Ectodermal cell (in vitro differentiated cells): ENCODE data around the gene PROCA1.
A peak's percentile ranks its signal among the peaks of the same experiment; 100 is the strongest.
"Not testable (repeated sequence)": the region's sequence is repeated elsewhere in the genome, so short reads cannot be mapped to it uniquely, and the experiment has no call there.

Experiments used
- H3K27ac ChIP-seq: 2 replicates; pipeline ENCODE4 v1.7.0; 2013; ENCODE audit warnings: mild to moderate bottlenecking, low read depth, low read length; ENCODE audit not compliant: insufficient read depth, poor library complexity, severe bottlenecking
- H3K27me3 ChIP-seq: 2 replicates; pipeline ENCODE4 v1.7.0; 2013; ENCODE audit warnings: mild to moderate bottlenecking, low read length; ENCODE audit not compliant: insufficient read depth, control insufficient read depth, poor library complexity, severe bottlenecking
- H3K36me3 ChIP-seq: one replicate; pipeline ENCODE4 v1.7.0; 2013; ENCODE audit warnings: low read length; ENCODE audit not compliant: control insufficient read depth, insufficient read depth
- H3K4me1 ChIP-seq: one replicate; pipeline ENCODE4 v1.7.0; 2013; ENCODE audit warnings: low read length; ENCODE audit not compliant: control insufficient read depth, insufficient read depth
- H3K4me3 ChIP-seq: 2 replicates; pipeline ENCODE4 v1.7.0; 2013; ENCODE audit warnings: low read depth, low read length, control low read depth; ENCODE audit not compliant: insufficient read depth
- H3K9me3 ChIP-seq: 2 replicates; pipeline ENCODE4 v1.7.0; 2013; ENCODE audit warnings: mild to moderate bottlenecking, low read length, moderate library complexity; ENCODE audit not compliant: control insufficient read depth
- WGBS, 2 experiments: methylation state at CpG; one replicate each; pipeline ENCODE4 v1.1.7; 2013; ENCODE audit warnings: missing lambda C conversion rate in 2 of 2; 5-methylcytosine and 5-hydroxymethylcytosine counted together

The PROCA1 gene

GRCh38 chr17:28663723-28664122 is 48.0 kb downstream of the PROCA1 start:
- H3K27ac ChIP-seq = no peak overlapping the region
- no peak overlapping the region for H3K4me3 ChIP-seq
- H3K27me3 ChIP-seq = no peaks in the 10 kb centered on the region
- peaks cover 21% of the 10 kb centered on the region for H3K36me3 ChIP-seq
- H3K4me1 ChIP-seq = peaks cover 12% of the 10 kb centered on the region
- H3K9me3 ChIP-seq = no peaks in the 10 kb centered on the region

- 2% methylated on average over 10 of the region's 10 CpGs for WGBS, 2 experiments
These were observed 49.2 kb downstream of the PROCA1 start for GRCh38 chr17:28662527-28662829.

GRCh38 chr17:28661635-28662526 is 49.8 kb downstream of the PROCA1 start, which contains the start of the genes SDF2 and SUPT6H:
SDF2 (minus strand) TSS chr17:28661906; CDS start chr17:28661876, 30 bp downstream.
SUPT6H (plus strand) TSS chr17:28662205; CDS start chr17:28673402, 11,197 bp downstream.
- H3K36me3 ChIP-seq = peaks cover 30% of the 10 kb centered on the region
- H3K4me1 ChIP-seq = peaks cover 5% of the 10 kb centered on the region
- H3K4me3 ChIP-seq = peak within 1 kb of the TSS; percentile 97
- no peaks in the 10 kb centered on the region for H3K9me3 ChIP-seq
- no peaks in the 10 kb centered on the region for H3K27me3 ChIP-seq
- WGBS, 2 experiments = 0% methylated on average over 66 of the region's 66 CpGs
- H3K27ac ChIP-seq = peak within 1 kb of the TSS; percentile 89

More at GRCh38 chr17:28662527-28662829, 49.2 kb downstream of the PROCA1 start:
- H3K4me1 ChIP-seq = peaks cover 5% of the 10 kb centered on the region
- H3K27me3 ChIP-seq = no peaks in the 10 kb centered on the region
- H3K9me3 ChIP-seq = no peaks in the 10 kb centered on the region
- peak overlapping the region; percentile 89 for H3K27ac ChIP-seq
- H3K36me3 ChIP-seq = peaks cover 27% of the 10 kb centered on the region
- peak overlapping the region; percentile 97 for H3K4me3 ChIP-seq

DNA sequence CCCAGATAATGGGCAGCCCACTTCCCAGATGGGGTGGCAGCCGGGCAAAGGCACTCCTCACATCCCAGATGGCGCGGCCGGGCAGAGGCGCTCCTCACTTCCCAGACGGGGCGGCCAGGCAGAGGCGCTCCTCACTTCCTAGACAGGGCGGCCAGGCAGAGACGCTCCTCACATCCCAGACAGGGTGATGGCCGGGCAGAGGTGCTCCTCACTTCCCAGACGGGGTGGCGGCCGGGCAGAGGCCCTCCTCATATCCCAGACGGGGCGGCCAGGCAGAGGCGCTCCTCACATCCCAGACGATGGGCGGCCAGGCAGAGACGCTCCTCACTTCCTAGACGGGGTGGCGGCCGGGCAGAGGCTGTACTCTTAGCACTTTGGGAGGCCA is 52.2 kb downstream of the PROCA1 start:
- H3K27ac ChIP-seq, H3K27me3 ChIP-seq, H3K4me1 ChIP-seq, H3K9me3 ChIP-seq, H3K4me3 ChIP-seq: not testable (repeated sequence)
- peaks cover 28% of the 10 kb centered on the region for H3K36me3 ChIP-seq
- WGBS, 2 experiments = 95 to 99% methylated on average over 23 of the region's 23 CpGs

DNA sequence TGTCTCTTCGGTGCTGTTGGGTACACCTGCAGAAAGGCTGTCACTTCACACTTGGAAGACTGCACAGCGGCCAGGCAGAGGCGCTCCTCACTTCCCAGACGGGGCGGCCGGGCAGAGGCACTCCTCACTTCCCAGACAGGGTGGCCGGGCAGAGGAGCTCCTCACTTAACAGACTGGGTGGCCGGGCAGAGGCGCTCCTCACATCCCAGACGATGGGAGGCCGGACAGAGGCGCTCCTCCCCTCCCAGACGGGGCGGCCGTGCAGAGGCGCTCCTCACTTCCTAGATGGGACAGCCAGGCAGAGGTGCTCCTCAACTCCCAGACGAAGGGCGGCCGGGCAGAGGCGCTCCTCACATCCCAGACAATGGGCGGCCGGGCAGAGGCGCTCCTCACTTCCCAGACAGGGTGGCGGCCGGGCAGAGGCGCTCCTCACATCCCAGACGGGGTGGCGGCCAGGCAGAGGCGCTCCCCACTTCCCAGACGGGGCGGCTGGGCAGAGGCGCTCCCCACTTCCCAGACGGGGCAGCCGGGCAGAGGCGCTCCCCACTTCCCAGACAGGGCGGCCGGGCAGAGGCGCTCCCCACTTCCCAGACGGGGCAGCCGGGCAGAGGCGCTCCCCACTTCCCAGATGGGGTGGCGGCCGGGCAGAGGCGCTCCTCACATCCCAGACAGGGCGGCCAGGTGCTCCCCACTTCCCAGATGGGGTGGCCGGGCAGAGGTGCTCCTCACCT is 52.8 kb downstream of the PROCA1 start:
- 96% methylated on average over 46 of the region's 46 CpGs for WGBS, 2 experiments
- peaks cover 28% of the 10 kb centered on the region for H3K36me3 ChIP-seq
- H3K9me3 ChIP-seq, H3K4me3 ChIP-seq, H3K27me3 ChIP-seq, H3K4me1 ChIP-seq, H3K27ac ChIP-seq: not testable (repeated sequence)

DNA sequence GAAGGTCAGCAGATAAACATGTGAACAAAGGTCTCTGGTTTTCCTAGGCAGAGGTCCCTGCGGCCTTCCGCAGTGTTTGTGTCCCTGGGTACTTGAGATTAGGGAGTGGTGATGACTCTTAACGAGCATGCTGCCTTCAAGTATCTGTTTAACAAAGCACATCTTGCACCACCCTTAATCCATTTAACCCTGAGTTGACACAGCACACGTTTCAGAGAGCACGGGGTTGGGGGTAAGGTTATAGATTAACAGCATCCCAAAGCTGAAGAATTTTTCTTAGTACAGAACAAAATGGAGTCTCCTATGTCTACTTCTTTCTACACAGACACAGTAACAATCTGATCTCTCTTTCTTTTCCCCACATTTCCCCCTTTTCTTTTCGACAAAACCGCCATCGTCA is 53.3 kb downstream of the PROCA1 start:
- WGBS, 2 experiments = 95 to 99% methylated on average over 3 to 5 of the region's 8 CpGs
- peaks cover 28% of the 10 kb centered on the region for H3K36me3 ChIP-seq
- not testable (repeated sequence) for H3K27me3 ChIP-seq, H3K4me1 ChIP-seq, H3K9me3 ChIP-seq, H3K27ac ChIP-seq, H3K4me3 ChIP-seq

DNA sequence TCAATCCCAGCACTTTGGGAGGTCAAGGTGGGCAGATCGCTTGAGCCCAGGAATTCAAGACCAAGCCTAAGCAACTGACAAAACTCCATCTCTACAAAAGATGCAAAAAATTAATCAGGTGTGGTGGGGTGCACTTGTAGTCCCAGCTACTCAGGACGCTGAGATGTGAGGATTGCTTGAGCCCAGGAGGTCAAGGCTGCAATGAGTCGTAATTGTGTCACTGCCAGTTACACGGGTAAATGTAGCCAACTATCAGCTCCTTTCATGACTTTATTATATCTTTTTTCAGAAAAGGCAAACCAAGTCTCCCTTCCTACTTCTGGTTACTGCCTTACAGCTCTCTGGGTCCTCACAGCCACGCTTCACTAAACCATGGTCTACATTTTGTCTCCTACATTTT is 53.9 kb downstream of the PROCA1 start:
- H3K4me1 ChIP-seq = no peaks in the 10 kb centered on the region
- H3K4me3 ChIP-seq = no peak overlapping the region
- H3K27ac ChIP-seq = no peak overlapping the region
- no peaks in the 10 kb centered on the region for H3K9me3 ChIP-seq
- H3K36me3 ChIP-seq = peaks cover 28% of the 10 kb centered on the region
- H3K27me3 ChIP-seq = no peaks in the 10 kb centered on the region
- WGBS, 2 experiments = 94 to 95% methylated on average over 5 of the region's 5 CpGs

DNA sequence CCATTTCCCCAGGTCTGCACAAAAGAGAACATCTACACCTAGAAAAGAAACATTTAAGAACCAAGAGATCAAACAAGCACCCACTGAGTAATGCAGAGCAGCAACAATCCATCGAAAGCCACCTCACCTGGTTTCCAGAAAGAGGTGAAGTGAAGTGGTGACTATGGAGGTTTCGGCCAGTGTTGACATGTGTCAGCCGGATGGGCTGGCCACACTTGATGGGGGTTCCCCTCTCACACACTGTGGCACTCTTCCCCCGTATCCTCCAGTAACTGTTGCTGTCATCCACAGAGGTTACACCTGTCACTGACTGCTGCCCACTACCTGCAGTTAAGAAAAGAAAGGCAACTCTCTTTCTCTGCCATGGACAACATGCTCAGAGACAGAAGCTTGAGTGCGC is 56.5 kb downstream of the PROCA1 start:
- H3K9me3 ChIP-seq = no peaks in the 10 kb centered on the region

More for the DNA sequence above, 56.5 kb downstream of the PROCA1 start:
- Histone ChIP-seq H3K4me3 (no peak overlapping the region), H3K27ac (no peak overlapping the region), H3K27me3 (no peaks in the 10 kb centered on the region), H3K4me1 (no peaks in the 10 kb centered on the region), H3K36me3 (peaks cover 37% of the 10 kb centered on the region)
- WGBS, 2 experiments = 93 to 98% methylated on average over 5 of the region's 5 CpGs
